ENCODE data around the gene FGB. TPM values are rescaled to one million over a fixed set of nuclear protein-coding genes. Genes with fewer than 3 reads are reported as not detected.

FGB gene
- total RNA-seq, 1 donor from 2014 or later = 2.1 TPM

DNA sequence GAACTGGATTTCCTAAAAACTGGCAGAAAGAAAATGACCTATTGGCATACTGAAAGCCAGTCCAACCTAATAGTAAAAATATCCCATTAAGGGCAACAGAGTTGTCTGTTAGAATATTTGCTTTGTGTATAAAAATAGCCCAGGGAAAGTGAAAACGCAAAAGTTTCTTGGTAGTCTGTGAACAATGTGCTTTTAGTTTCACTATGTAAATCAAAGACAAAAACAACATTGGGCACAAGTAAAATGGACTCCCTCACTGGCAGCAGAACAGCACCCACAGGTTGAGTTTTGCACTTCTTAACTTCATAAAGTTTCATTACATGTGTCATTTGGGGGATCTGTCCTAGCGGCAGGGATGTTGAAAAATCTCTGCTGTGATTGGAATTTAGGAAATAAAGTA lies 53.9 kb downstream of the FGB start:
- Mint-ChIP-seq H3K36me3 (ENCODE audit: low read depth) (no peaks in the 10 kb centered on the region), H3K9me3 (ENCODE audit: low read depth) (no peaks in the 10 kb centered on the region), H3K27me3 (ENCODE audit: low read depth) (peaks cover 34% of the 10 kb centered on the region), H3K4me3 (ENCODE audit: unreplicated experiment) (no peak overlapping the region), H3K4me1 (ENCODE audit: low read depth) (peaks cover 2% of the 10 kb centered on the region), H3K27ac (ENCODE audit: unreplicated experiment) (no peak overlapping the region)
- DNase-seq (ENCODE audit: low spot score) = no peak
- TF ChIP-seq, protein P1, sequence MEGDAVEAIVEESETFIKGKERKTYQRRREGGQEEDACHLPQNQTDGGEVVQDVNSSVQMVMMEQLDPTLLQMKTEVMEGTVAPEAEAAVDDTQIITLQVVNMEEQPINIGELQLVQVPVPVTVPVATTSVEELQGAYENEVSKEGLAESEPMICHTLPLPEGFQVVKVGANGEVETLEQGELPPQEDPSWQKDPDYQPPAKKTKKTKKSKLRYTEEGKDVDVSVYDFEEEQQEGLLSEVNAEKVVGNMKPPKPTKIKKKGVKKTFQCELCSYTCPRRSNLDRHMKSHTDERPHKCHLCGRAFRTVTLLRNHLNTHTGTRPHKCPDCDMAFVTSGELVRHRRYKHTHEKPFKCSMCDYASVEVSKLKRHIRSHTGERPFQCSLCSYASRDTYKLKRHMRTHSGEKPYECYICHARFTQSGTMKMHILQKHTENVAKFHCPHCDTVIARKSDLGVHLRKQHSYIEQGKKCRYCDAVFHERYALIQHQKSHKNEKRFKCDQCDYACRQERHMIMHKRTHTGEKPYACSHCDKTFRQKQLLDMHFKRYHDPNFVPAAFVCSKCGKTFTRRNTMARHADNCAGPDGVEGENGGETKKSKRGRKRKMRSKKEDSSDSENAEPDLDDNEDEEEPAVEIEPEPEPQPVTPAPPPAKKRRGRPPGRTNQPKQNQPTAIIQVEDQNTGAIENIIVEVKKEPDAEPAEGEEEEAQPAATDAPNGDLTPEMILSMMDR (IDR thresholded peaks at IDR 0.05) = no peak

- Mint-ChIP-seq H3K4me1 (ENCODE audit: low read depth) (peaks cover 2% of the 10 kb centered on the region), H3K27ac (ENCODE audit: unreplicated experiment) (no peak overlapping the region), H3K27me3 (ENCODE audit: low read depth) (peaks cover 30% of the 10 kb centered on the region), H3K9me3 (ENCODE audit: low read depth) (no peaks in the 10 kb centered on the region), H3K4me3 (ENCODE audit: unreplicated experiment) (no peak overlapping the region), H3K36me3 (ENCODE audit: low read depth) (no peaks in the 10 kb centered on the region)
- DNase-seq (ENCODE audit: low spot score) = no peak
- TF ChIP-seq, protein P1 (IDR thresholded peaks at IDR 0.05) = no peak
Observed at GRCh38 chr4:154617820-154618317, 55.1 kb downstream of the FGB start.

DNA sequence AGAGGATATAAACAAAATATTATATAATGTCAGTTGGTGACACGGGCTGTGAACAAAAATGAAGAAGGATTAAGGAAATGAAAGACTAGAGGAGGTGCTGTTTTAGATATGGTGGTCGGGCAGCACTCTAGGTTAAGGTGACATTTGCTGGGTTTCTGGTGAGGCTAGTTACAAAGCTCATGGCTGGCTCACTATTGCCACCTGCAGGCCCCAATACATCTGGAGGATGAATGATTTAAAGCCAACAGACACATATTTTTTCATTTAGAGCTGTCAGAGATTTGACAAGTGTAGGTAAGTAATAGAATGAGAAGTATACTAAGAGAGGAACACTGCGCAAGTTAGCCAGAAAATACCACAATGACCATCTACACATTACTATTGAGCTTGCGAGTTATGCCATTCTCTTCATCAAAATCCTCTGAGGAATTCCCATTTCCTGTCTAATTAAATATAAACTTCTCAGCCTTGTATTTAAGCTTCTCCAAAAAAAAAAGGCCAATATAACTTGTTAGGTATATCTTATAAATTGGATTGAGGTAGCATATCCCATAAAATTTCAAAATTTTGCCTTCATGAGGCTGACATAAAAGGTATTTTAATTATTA lies 56.0 kb downstream of the FGB start:
- H3K9me3 Mint-ChIP-seq (ENCODE audit: low read depth) = no peaks in the 10 kb centered on the region
- TF ChIP-seq, protein P1 (IDR thresholded peaks at IDR 0.05) = peak; percentile 87
- no peak overlapping the region for H3K4me3 Mint-ChIP-seq (ENCODE audit: unreplicated experiment)
- H3K4me1 Mint-ChIP-seq (ENCODE audit: low read depth) = peaks cover 2% of the 10 kb centered on the region
- H3K27ac Mint-ChIP-seq (ENCODE audit: unreplicated experiment) = no peak overlapping the region
- no peaks in the 10 kb centered on the region for H3K36me3 Mint-ChIP-seq (ENCODE audit: low read depth)
- DNase-seq (ENCODE audit: low spot score) = no peak
- H3K27me3 Mint-ChIP-seq (ENCODE audit: low read depth) = peaks cover 29% of the 10 kb centered on the region

GRCh38 chr4:154620111-154620510 lies 57.3 kb downstream of the FGB start:
- H3K27ac Mint-ChIP-seq (ENCODE audit: unreplicated experiment) = no peak overlapping the region
- H3K4me1 Mint-ChIP-seq (ENCODE audit: low read depth) = peaks cover 2% of the 10 kb centered on the region

More at GRCh38 chr4:154620111-154620510, 57.3 kb downstream of the FGB start:
- H3K9me3 Mint-ChIP-seq (ENCODE audit: low read depth) = no peaks in the 10 kb centered on the region
- H3K4me3 Mint-ChIP-seq (ENCODE audit: unreplicated experiment) = no peak overlapping the region
- TF ChIP-seq, protein P1 (IDR thresholded peaks at IDR 0.05) = no peak
- peaks cover 32% of the 10 kb centered on the region for H3K27me3 Mint-ChIP-seq (ENCODE audit: low read depth)
- H3K36me3 Mint-ChIP-seq (ENCODE audit: low read depth) = no peaks in the 10 kb centered on the region
- no peak for DNase-seq (ENCODE audit: low spot score)

Other genes with a start within 250 kb of the FGB start
- 0.39 TPM in 1 of 3 replicates, not detected in the others for gene DCHS2, start 71.2 kb upstream of the FGB start, total RNA-seq
- gene PLRG1, start 12.6 kb upstream of the FGB start, total RNA-seq = 58.0 to 70.3 TPM (median 59.6 TPM) in 3 replicates
- gene FGA, start 27.7 kb downstream of the FGB start, total RNA-seq = not detected in 3 replicates
- not detected in 3 replicates for gene FGG, start 49.6 kb downstream of the FGB start, total RNA-seq
- gene LRAT, start 181.0 kb downstream of the FGB start, total RNA-seq = 0.05 TPM in 1 of 3 replicates, not detected in the others
- not detected in 3 replicates for gene RBM46, start 218.3 kb downstream of the FGB start, total RNA-seq